GM08714 (cell line): Measurements from ENCODE around the gene XXYLT1.
"Not testable (repeated sequence)": the region's sequence is repeated elsewhere in the genome, so short reads cannot be mapped to it uniquely, and the experiment has no call there.

Source experiments
- H3K4me3 ChIP-seq: fragments of 200-500 bp; sonication (Bioruptor generic); 2 replicates; pipeline ENCODE4 v1.5.1; 2014; ENCODE audit warnings: mild to moderate bottlenecking, low read length, inconsistent platforms
- ZNF274 ChIP-seq: IDR thresholded peaks from 2 replicates; pipeline ENCODE4 v1.6.1; 2012; ENCODE audit warnings: mild to moderate bottlenecking, low read depth, low read length

XXYLT1 gene

GRCh38 chr3:195113048-195113447, 157.9 kb downstream of the XXYLT1 start:
- no peak for TF ChIP-seq ZNF274
- no peak overlapping the region for H3K4me3 ChIP-seq

- no peak for TF ChIP-seq ZNF274
- no peak overlapping the region for H3K4me3 ChIP-seq
These were observed 158.6 kb downstream of the XXYLT1 start for GRCh38 chr3:195112361-195112791.

DNA sequence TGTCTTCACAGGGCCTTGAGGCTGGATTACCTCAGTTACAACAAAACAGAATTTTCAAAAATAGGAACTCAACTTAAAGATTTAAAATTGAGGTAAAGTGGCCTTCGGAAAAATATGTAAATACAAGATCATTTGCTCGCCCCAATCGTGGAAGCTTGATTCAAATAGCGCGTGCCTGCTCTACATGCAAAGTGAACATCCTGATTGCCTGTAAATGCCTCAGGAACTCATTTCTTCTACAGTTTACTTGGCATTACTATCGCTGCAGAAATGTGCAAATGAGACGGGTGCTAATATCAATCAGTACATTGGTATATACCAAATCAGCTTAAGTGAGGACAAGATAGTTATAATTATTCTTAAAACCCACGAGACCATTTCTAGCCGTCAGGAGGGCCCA, 159.2 kb downstream of the XXYLT1 start:
- H3K4me3 ChIP-seq = no peak overlapping the region
- no peak for TF ChIP-seq ZNF274

GRCh38 chr3:195111319-195111705, 159.6 kb downstream of the XXYLT1 start:
- no peak for TF ChIP-seq ZNF274
- H3K4me3 ChIP-seq = no peak overlapping the region

GRCh38 chr3:195110647-195111318, 160.2 kb downstream of the XXYLT1 start:
- no peak overlapping the region for H3K4me3 ChIP-seq
- TF ChIP-seq ZNF274 = no peak

DNA sequence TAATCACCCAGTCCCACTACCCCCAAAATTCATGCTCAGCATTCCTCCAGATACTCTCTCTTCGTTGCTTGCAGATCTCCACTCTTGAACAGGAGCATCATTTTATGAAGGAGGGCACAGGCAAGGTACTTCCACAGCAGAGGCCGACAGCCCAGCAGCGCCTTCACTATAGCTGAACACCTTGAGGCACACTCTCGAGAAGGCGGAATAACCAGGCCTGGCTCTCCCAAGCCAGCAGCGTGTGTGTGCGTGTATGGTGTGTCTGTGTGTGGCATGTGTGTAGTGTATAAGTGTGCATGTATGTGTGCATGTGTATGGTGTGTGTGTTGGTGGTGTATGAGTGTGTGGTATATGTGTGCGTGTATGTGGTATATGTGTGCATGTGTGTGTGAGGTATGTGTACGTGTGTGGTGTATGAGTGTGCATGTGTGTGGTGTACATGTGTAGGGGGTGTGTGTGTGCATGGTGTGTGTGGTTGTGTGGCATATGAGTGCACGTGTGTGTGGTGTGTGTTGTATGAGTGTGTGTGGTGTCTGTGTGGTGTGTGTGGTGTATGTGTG, 161.8 kb downstream of the XXYLT1 start:
- TF ChIP-seq ZNF274 = no peak
- H3K4me3 ChIP-seq = no peak overlapping the region

- TF ChIP-seq ZNF274 = no peak
These were observed 163.4 kb downstream of the XXYLT1 start for GRCh38 chr3:195107593-195107992.

GRCh38 chr3:195107031-195107430, 163.9 kb downstream of the XXYLT1 start:
- not testable (repeated sequence) for H3K4me3 ChIP-seq

More at GRCh38 chr3:195107593-195107992, 163.4 kb downstream of the XXYLT1 start:
- no peak overlapping the region for H3K4me3 ChIP-seq

- no peak for TF ChIP-seq ZNF274
- no peak overlapping the region for H3K4me3 ChIP-seq
These were observed 164.5 kb downstream of the XXYLT1 start for GRCh38 chr3:195106418-195106906.

- H3K4me3 ChIP-seq = no peak overlapping the region
- no peak for TF ChIP-seq ZNF274
These were observed 165.0 kb downstream of the XXYLT1 start for GRCh38 chr3:195105841-195106417.

DNA sequence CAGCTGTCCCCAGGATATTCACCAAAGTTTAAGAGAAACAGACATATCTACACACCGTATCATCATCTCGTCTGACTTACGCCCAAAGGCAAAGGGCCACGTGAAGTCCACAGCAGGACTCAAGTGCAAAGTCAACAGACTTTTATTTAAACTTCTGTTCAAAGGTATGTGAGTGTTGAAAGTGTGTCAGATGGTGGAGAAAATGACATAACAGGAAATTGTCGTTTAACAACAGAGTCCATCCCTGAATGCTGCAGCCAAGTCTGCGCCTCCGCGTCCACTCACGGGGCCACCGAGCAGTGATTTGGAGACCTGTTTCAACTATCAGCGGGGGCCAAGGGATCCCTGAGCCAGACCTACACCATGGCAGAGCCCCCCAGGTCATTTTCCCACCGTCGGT, 165.6 kb downstream of the XXYLT1 start:
- no peak overlapping the region for H3K4me3 ChIP-seq

GRCh38 chr3:195104340-195104739, 166.6 kb downstream of the XXYLT1 start:
- no peak overlapping the region for H3K4me3 ChIP-seq
- TF ChIP-seq ZNF274 = no peak

More for the DNA sequence above, 165.6 kb downstream of the XXYLT1 start:
- TF ChIP-seq ZNF274 = no peak

GRCh38 chr3:195103623-195104022, 167.3 kb downstream of the XXYLT1 start:
- H3K4me3 ChIP-seq = no peak overlapping the region
- no peak for TF ChIP-seq ZNF274

GRCh38 chr3:195102609-195103467, 168.1 kb downstream of the XXYLT1 start:
- TF ChIP-seq ZNF274 = no peak
- H3K4me3 ChIP-seq = no peak overlapping the region
